Measurements from ENCODE around the gene RAD51B.

GRCh38 chr14:68268197-68268596, 448.6 kb downstream of the RAD51B start:
- TF ChIP-seq CTCF (IDR thresholded peaks at IDR 0.05) (no peak), POLR2A (IDR thresholded peaks at IDR 0.05) (no peak)
